ENCODE measurements around the gene PARS2. TPM values are rescaled to one million over a fixed set of nuclear protein-coding genes. Genes with fewer than 3 reads are reported as not detected.
"Not testable (repeated sequence)": the region's sequence is repeated elsewhere in the genome, so short reads cannot be mapped to it uniquely, and the experiment has no call there.

PARS2 gene
- total and polyA plus RNA-seq, 2 experiments from 2014 or later, result 4.8 to 9.3 TPM

- peaks cover 3% of the 10 kb centered on the region for H3K27me3 ChIP-seq
- no peak overlapping the region for H3K4me2 ChIP-seq
- H3K4me3 ChIP-seq, result no peak overlapping the region
- no peak overlapping the region for H2AFZ ChIP-seq
- no peaks in the 10 kb centered on the region for H3K9me2 ChIP-seq (replicated peaks; ENCODE audit: insufficient read depth)
- H3K79me2 ChIP-seq, result no peaks in the 10 kb centered on the region
- no peak for DNase-seq (ENCODE audit: low spot score)
- H4K20me1 ChIP-seq (ENCODE audit: insufficient read depth, poor library complexity, severe bottlenecking), result no peaks in the 10 kb centered on the region
- peaks cover 4% of the 10 kb centered on the region for H3K4me1 ChIP-seq (ENCODE audit: insufficient read depth)
- no peaks in the 10 kb centered on the region for H3K36me3 ChIP-seq (replicated peaks; ENCODE audit: insufficient read depth, low read depth)
- H3K27ac ChIP-seq, result no peak overlapping the region
- no peak for TF ChIP-seq CTCF (IDR thresholded peaks at IDR 0.05; ENCODE audit: poor library complexity)
- TF ChIP-seq EZH2 (IDR thresholded peaks at IDR 0.05; ENCODE audit: borderline replicate concordance), result no peak
- TF ChIP-seq EZH2phosphoT487 (IDR thresholded peaks at IDR 0.05; ENCODE audit: low read depth, severe bottlenecking, unreplicated experiment), result no peak
- no peaks in the 10 kb centered on the region for H3K9me3 ChIP-seq (ENCODE audit: low read depth)
- 74% methylated on average over 4 of the region's 4 CpGs for WGBS (ENCODE audit: low lambda C conversion rate, missing lambda C conversion rate)
These were observed 12.7 kb upstream of the PARS2 start for GRCh38 chr1:54777011-54777410.

GRCh38 chr1:54775828-54776721, 11.8 kb upstream of the PARS2 start:
- H3K27me3 ChIP-seq; H3K4me2 ChIP-seq; H3K9me2 ChIP-seq (replicated peaks; ENCODE audit: insufficient read depth); H2AFZ ChIP-seq; H3K79me2 ChIP-seq; H3K4me1 ChIP-seq (ENCODE audit: insufficient read depth); H3K4me3 ChIP-seq; H3K9me3 ChIP-seq (ENCODE audit: low read depth); H4K20me1 ChIP-seq (ENCODE audit: insufficient read depth, poor library complexity, severe bottlenecking); DNase-seq (ENCODE audit: low spot score); H3K36me3 ChIP-seq (replicated peaks; ENCODE audit: insufficient read depth, low read depth): not testable (repeated sequence)
- 86% methylated on average over 16 of the region's 16 CpGs for WGBS (ENCODE audit: low lambda C conversion rate, missing lambda C conversion rate)
- H3K27ac ChIP-seq, result peak overlapping the region; percentile 15

GRCh38 chr1:54774820-54775498, 10.6 kb upstream of the PARS2 start:
- no peak for TF ChIP-seq EZH2 (IDR thresholded peaks at IDR 0.05; ENCODE audit: borderline replicate concordance)
- TF ChIP-seq EZH2phosphoT487 (IDR thresholded peaks at IDR 0.05; ENCODE audit: low read depth, severe bottlenecking, unreplicated experiment), result no peak
- no peak for TF ChIP-seq CTCF (IDR thresholded peaks at IDR 0.05; ENCODE audit: poor library complexity)
- Histone ChIP-seq H3K27ac (no peak overlapping the region), H3K36me3 (replicated peaks; ENCODE audit: insufficient read depth, low read depth) (no peaks in the 10 kb centered on the region), H3K79me2 (no peaks in the 10 kb centered on the region), H3K4me3 (no peak overlapping the region), H2AFZ (no peak overlapping the region), H3K4me1 (ENCODE audit: insufficient read depth) (peaks cover 4% of the 10 kb centered on the region), H3K9me2 (replicated peaks; ENCODE audit: insufficient read depth) (no peaks in the 10 kb centered on the region), H3K9me3 (ENCODE audit: low read depth) (no peaks in the 10 kb centered on the region), H3K27me3 (no peaks in the 10 kb centered on the region), H3K4me2 (no peak overlapping the region), H4K20me1 (ENCODE audit: insufficient read depth, poor library complexity, severe bottlenecking) (no peaks in the 10 kb centered on the region)
- WGBS (ENCODE audit: low lambda C conversion rate, missing lambda C conversion rate), result 62% methylated on average over 15 of the region's 15 CpGs
- DNase-seq (ENCODE audit: low spot score), result no peak

GRCh38 chr1:54772951-54773350, 8.6 kb upstream of the PARS2 start:
- no peak for DNase-seq (ENCODE audit: low spot score)
- TF ChIP-seq EZH2phosphoT487 (IDR thresholded peaks at IDR 0.05; ENCODE audit: low read depth, severe bottlenecking, unreplicated experiment) (no peak), CTCF (IDR thresholded peaks at IDR 0.05; ENCODE audit: poor library complexity) (no peak)
- no peak overlapping the region for H2AFZ ChIP-seq
- WGBS (ENCODE audit: low lambda C conversion rate, missing lambda C conversion rate), result 97% methylated on average over 2 of the region's 2 CpGs
- H3K4me3 ChIP-seq, result no peak overlapping the region
- H3K27ac ChIP-seq, result no peak overlapping the region
- H3K9me3 ChIP-seq (ENCODE audit: low read depth), result no peaks in the 10 kb centered on the region
- H3K36me3 ChIP-seq (replicated peaks; ENCODE audit: insufficient read depth, low read depth), result no peaks in the 10 kb centered on the region
- H3K9me2 ChIP-seq (replicated peaks; ENCODE audit: insufficient read depth), result no peaks in the 10 kb centered on the region
- peaks cover 4% of the 10 kb centered on the region for H3K4me1 ChIP-seq (ENCODE audit: insufficient read depth)
- H3K79me2 ChIP-seq, result no peaks in the 10 kb centered on the region
- H3K27me3 ChIP-seq, result no peaks in the 10 kb centered on the region
- H4K20me1 ChIP-seq (ENCODE audit: insufficient read depth, poor library complexity, severe bottlenecking), result no peaks in the 10 kb centered on the region
- H3K4me2 ChIP-seq, result no peak overlapping the region
